ENCODE results near the gene ANKS4B. TPM values are rescaled to one million over a fixed set of nuclear protein-coding genes. Genes with fewer than 3 reads are reported as not detected.

ANKS4B gene
- total RNA-seq, 1 experiment from 2014 or later = 3.5 TPM

- H3K9me3 Mint-ChIP-seq (ENCODE audit: unreplicated experiment) = no peaks in the 10 kb centered on the region
- peak; percentile 80 to 81 for DNase-seq
- H3K27ac Mint-ChIP-seq (ENCODE audit: unreplicated experiment) = peak overlapping the region; percentile 82
- ChIA-PET CTCF (interaction anchor here (0.5 to 1.9 kb wide), 20 partner anchors 16 to 1395 kb away, joined by 3 to 60 read pairs (median 4); partner anchors contain the start of genes ANKS4B and LDAF1), POLR2A (interaction anchor here (0.7 to 1.0 kb wide), 2 partner anchors 132 to 143 kb away, joined by 3 to 4 read pairs; partner anchors contain the start of gene LDAF1)
- H3K27me3 Mint-ChIP-seq (ENCODE audit: insufficient read depth, unreplicated experiment) = no peaks in the 10 kb centered on the region
- no peaks in the 10 kb centered on the region for H3K9me3 ChIP-seq
- no peaks in the 10 kb centered on the region for H3K27me3 ChIP-seq (replicated peaks; ENCODE audit: control insufficient read depth, insufficient read depth, low read length)
- peak in 1 of 2 experiments; percentile 28 for TF ChIP-seq CTCF (IDR thresholded peaks at IDR 0.05; ENCODE audit: insufficient read depth in 1 of 2, low read depth in 1 of 2, low read length in 1 of 2, severe bottlenecking in 1 of 2, unreplicated experiment in 1 of 2)
- H3K4me1 Mint-ChIP-seq (ENCODE audit: low read depth, unreplicated experiment) = peaks cover 8% of the 10 kb centered on the region
- H3K36me3 Mint-ChIP-seq (ENCODE audit: insufficient read depth, unreplicated experiment) = peaks cover 6% of the 10 kb centered on the region
- peak overlapping the region; percentile 65 for H3K4me3 ChIP-seq (ENCODE audit: low read depth, low read length)
- intact Hi-C loops (cut with micrococcal nuclease; ENCODE audit: unreplicated experiment) = loop anchor here (2.0 to 5.0 kb wide), 3 partner anchors 23 to 449 kb away; partner anchors contain the start of gene CRYM
- peaks cover 12% of the 10 kb centered on the region for H3K4me1 ChIP-seq
- no TSS peak for BruUV-seq (replicated peaks)
- no peaks in the 10 kb centered on the region for H3K36me3 ChIP-seq (ENCODE audit: control insufficient read depth, insufficient read depth, low read length)
- peak overlapping the region; percentile 97 for H3K4me3 Mint-ChIP-seq (ENCODE audit: unreplicated experiment)
Observed at GRCh38 chr16:21301168-21301894, 67.8 kb downstream of the ANKS4B start.

DNA sequence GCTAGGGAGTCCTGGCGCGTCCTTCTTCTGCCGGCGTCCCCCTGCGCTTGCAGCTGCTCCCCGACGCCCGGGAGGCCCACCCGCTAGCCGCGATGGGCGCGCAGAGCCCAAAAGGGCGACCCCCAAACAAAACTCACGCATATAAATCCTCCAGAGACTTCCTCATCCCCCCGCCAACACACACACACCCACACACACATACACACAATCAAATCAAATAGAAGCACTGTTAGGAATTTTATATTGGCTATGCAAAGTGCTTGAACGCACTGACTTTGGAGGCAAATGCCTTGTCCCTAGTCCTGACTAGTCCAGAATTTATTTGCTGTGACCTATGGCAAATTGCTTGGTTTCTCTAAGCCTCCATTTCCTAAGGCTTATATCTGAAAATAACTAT is 68.4 kb downstream of the ANKS4B start:
- peak overlapping the region; percentile 82 for H3K27ac Mint-ChIP-seq (ENCODE audit: unreplicated experiment)
- BruUV-seq (replicated peaks) = no TSS peak
- ChIA-PET POLR2A (no interaction called here), CTCF (interaction anchor here (1.1 to 1.6 kb wide), 4 partner anchors 25 to 156 kb away, joined by 3 to 10 read pairs (median 4); no protein-coding TSS in a partner anchor)
- no peak for DNase-seq
- no peaks in the 10 kb centered on the region for H3K36me3 ChIP-seq (ENCODE audit: control insufficient read depth, insufficient read depth, low read length)
- H3K4me1 ChIP-seq = peaks cover 12% of the 10 kb centered on the region
- H3K9me3 ChIP-seq = no peaks in the 10 kb centered on the region
- peak overlapping the region; percentile 97 for H3K4me3 Mint-ChIP-seq (ENCODE audit: unreplicated experiment)
- no peak for TF ChIP-seq CTCF (IDR thresholded peaks at IDR 0.05; ENCODE audit: insufficient read depth in 1 of 2, low read depth in 1 of 2, low read length in 1 of 2, severe bottlenecking in 1 of 2, unreplicated experiment in 1 of 2)
- H3K9me3 Mint-ChIP-seq (ENCODE audit: unreplicated experiment) = no peaks in the 10 kb centered on the region
- intact Hi-C loops (cut with micrococcal nuclease; ENCODE audit: unreplicated experiment) = loop anchor here (2.0 to 5.0 kb wide), 3 partner anchors 23 to 450 kb away; partner anchors contain the start of gene CRYM
- H3K27me3 Mint-ChIP-seq (ENCODE audit: insufficient read depth, unreplicated experiment) = no peaks in the 10 kb centered on the region
- H3K27me3 ChIP-seq (replicated peaks; ENCODE audit: control insufficient read depth, insufficient read depth, low read length) = no peaks in the 10 kb centered on the region
- H3K4me3 ChIP-seq (ENCODE audit: low read depth, low read length) = peak overlapping the region; percentile 65
- H3K36me3 Mint-ChIP-seq (ENCODE audit: insufficient read depth, unreplicated experiment) = peaks cover 6% of the 10 kb centered on the region
- peaks cover 8% of the 10 kb centered on the region for H3K4me1 Mint-ChIP-seq (ENCODE audit: low read depth, unreplicated experiment)

- peak overlapping the region; percentile 65; the same call in 1 of the 2 replicates for H3K4me3 ChIP-seq (ENCODE audit: low read depth, low read length)
- no peak for TF ChIP-seq CTCF (IDR thresholded peaks at IDR 0.05; ENCODE audit: insufficient read depth in 1 of 2, low read depth in 1 of 2, low read length in 1 of 2, severe bottlenecking in 1 of 2, unreplicated experiment in 1 of 2)
- peaks cover 12% of the 10 kb centered on the region for H3K4me1 ChIP-seq
- no peak overlapping the region for H3K27ac Mint-ChIP-seq (ENCODE audit: unreplicated experiment)
- no peaks in the 10 kb centered on the region for H3K9me3 Mint-ChIP-seq (ENCODE audit: unreplicated experiment)
- H3K36me3 Mint-ChIP-seq (ENCODE audit: insufficient read depth, unreplicated experiment) = peaks cover 6% of the 10 kb centered on the region
- no peaks in the 10 kb centered on the region for H3K27me3 Mint-ChIP-seq (ENCODE audit: insufficient read depth, unreplicated experiment)
- H3K9me3 ChIP-seq = no peaks in the 10 kb centered on the region
- no peaks in the 10 kb centered on the region for H3K36me3 ChIP-seq (ENCODE audit: control insufficient read depth, insufficient read depth, low read length)
- DNase-seq = no peak
- CTCF ChIA-PET = interaction anchor here (0.6 to 1.3 kb wide), 3 partner anchors 90 to 145 kb away, joined by 4 to 5 read pairs (median 5); no protein-coding TSS in a partner anchor
- POLR2A ChIA-PET = interaction anchor here (0.6 kb wide), 1 partner anchor 496 kb away, joined by 3 read pairs; no protein-coding TSS in a partner anchor
- BruUV-seq (replicated peaks) = TSS peak; percentile 12
- H3K4me3 Mint-ChIP-seq (ENCODE audit: unreplicated experiment) = peak overlapping the region; percentile 97
- intact Hi-C loops (cut with micrococcal nuclease; ENCODE audit: unreplicated experiment) = loop anchor here (5.0 kb wide), 2 partner anchors 40 to 450 kb away; no protein-coding TSS in a partner anchor
- peaks cover 8% of the 10 kb centered on the region for H3K4me1 Mint-ChIP-seq (ENCODE audit: low read depth, unreplicated experiment)
- no peaks in the 10 kb centered on the region for H3K27me3 ChIP-seq (replicated peaks; ENCODE audit: control insufficient read depth, insufficient read depth, low read length)
Observed at GRCh38 chr16:21302454-21302853, 69.0 kb downstream of the ANKS4B start.

Data from Caco-2 (cell line).